Heart right ventricle (tissue), 16 donors: Measurements from ENCODE around the gene TP53TG5. TPM values are rescaled to one million over a fixed set of nuclear protein-coding genes. Genes with fewer than 3 reads are reported as not detected.

Experiments
- ATAC-seq, 8 donors: fragments of 200-7000 bp; cut with Tn5 transposase; one replicate each; pipeline ENCODE4 v1.9.1; 2020; ENCODE audit warnings: mild to moderate bottlenecking in 8 of 8, moderate library complexity in 8 of 8, moderate number of reproducible peaks in 1 of 8
- DNase-seq, 2 donors: peaks; one replicate each; pipeline ENCODE4 v3.0.0-alpha.2; 2020
- H3K27ac ChIP-seq, 10 donors: fragments of 200-600 bp; sonication (generic) in 2 of 10; one replicate each; pipeline versions ENCODE4 v1.5.0 to v1.8.0; 2020 to 2022; ENCODE audit warnings: mild to moderate bottlenecking in 3 of 10
- H3K27me3 ChIP-seq, 7 donors: fragments of 200-600 bp; one replicate each; pipeline ENCODE4 v1.8.0; 2021 to 2022; ENCODE audit warnings: mild to moderate bottlenecking in 2 of 7
- H3K36me3 ChIP-seq, 9 donors: fragments of 200-600 bp; sonication (generic) in 1 of 9; one replicate each; pipeline versions ENCODE4 v1.5.0 to v1.8.0; 2020 to 2022; ENCODE audit warnings: mild to moderate bottlenecking in 2 of 9
- H3K4me1 ChIP-seq, 9 donors: fragments of 200-600 bp; sonication (generic) in 1 of 9; one replicate each; pipeline versions ENCODE4 v1.5.0 to v1.8.0; 2020 to 2022; ENCODE audit warnings: mild to moderate bottlenecking in 4 of 9
- H3K4me3 ChIP-seq, 10 donors: fragments of 200-600 bp; sonication (generic) in 2 of 10; one replicate each; pipeline versions ENCODE4 v1.5.0 to v1.8.0; 2020 to 2022; ENCODE audit warnings: mild to moderate bottlenecking in 7 of 10, moderate library complexity in 2 of 10
- H3K9me3 ChIP-seq, 11 donors: fragments of 200-600 bp in 10 of 11; sonication (generic) in 2 of 11; one replicate each; pipeline versions ENCODE4 v1.5.0 to v1.8.0; 2013 to 2022; ENCODE audit warnings: mild to moderate bottlenecking in 2 of 11, control low read depth in 1 of 11, moderate library complexity in 1 of 11
- CTCF ChIP-seq, 9 donors: fragments of 200-600 bp; sonication (generic) in 2 of 9; IDR thresholded peaks; one replicate each; pipeline versions ENCODE4 v1.5.0 to v1.8.0; 2021 to 2022; ENCODE audit warnings: antibody characterized with exemption in 9 of 9, mild to moderate bottlenecking in 5 of 9, moderate library complexity in 1 of 9
- WGBS, 2 donors: extraction: QIAGEN DNeasy Blood & Tissue Kit; methylation state at CpG; one replicate each; pipeline ENCODE4 v1.1.7; 2013; ENCODE audit warnings: inconsistent platforms in 1 of 2; 5-methylcytosine and 5-hydroxymethylcytosine counted together
- intact Hi-C, 10 donors: fragments of 100-400 bp; cut with DNase I; formaldehyde crosslinking; loops; one replicate each; pipeline versions ENCODE4 v1.11.1 to v1.14.2; 2022
- long read RNA-seq, 3 donors: library from polyadenylated mRNA; unstranded; transcript quantifications; one replicate each; pipeline ENCODE4 v2.0.0, GENCODE V29; 2020 to 2021
- polyA plus RNA-seq, 2 donors: library from polyadenylated mRNA; stranded (reverse); fragments of 200-250 nt; gene quantifications; one replicate each; pipeline ENCODE4 v1.2.3, GENCODE V29; 2013
- total RNA-seq, 10 donors: library from RNA; stranded (reverse); fragmentation: NEBNext Ultra II Directional in 3 of 10; extraction: Animal tissue kit (Norgen Biotek cat#: 25700) in 3 of 10; gene quantifications; one replicate each; pipeline versions ENCODE4 v1.2.1 to v1.2.4, GENCODE V29; 2021 to 2023
- donor health status: Arrhythmogenic right ventricular cardiomyopathy.
- donor health status: ischemic (EF 13 %, LVEDD 7.1; RV severe dilation, severe dysfunction).
- donor health status: healthy with polysubstance abuse.
- donor health status: DM: no; HTN: yes; CAD: no.
- donor health status: DM: no; HTN: no; CAD: no.
- donor health status: ischemic (EF 25% LVEDD 6.9; RV normal size, moderate dysfunction).
- donor health status: ischemic (EF 25% LVEDD 5.7; RV mildly dilated, moderate dysfunction).
- donor health status: healthy.
- donor health status: DM: yes; HTN: yes; CAD: no.
- donor health status: Ischemic cardiomyopathy.
- donor health status: ischemic (EF 35%, LVEDD 5.7; RV mildly dilated, moderate dysfunction).
- donor health status: nonischemic (EF 11% LVEDD 7.7; RV severe dilation, severe dysfunction).
- donor health status: DM: yes; HTN: yes; CAD: no.
- donor health status: PGD.
- donor health status: ischemic (EF 29% LVEDD 5.4; RV normal size, mild dysfunction).
- donor health status: nonischemic (EF 23%, LVEDD 6.1; RV moderate dilation, normal function).

TP53TG5 gene
- 1 to 10 TPM in 8 of 10 donors, under 1 TPM in 2; 0.59 to 2.4 (median 1.3) TPM for total RNA-seq
- 1 to 10 TPM in 1 of 2 donors, under 1 TPM in 1; 0.43 to 1.1 TPM for polyA plus RNA-seq
- long read RNA-seq, donor 1, partial matches to known transcripts: 0 of 2 reads
- long read RNA-seq, donor 1, other reads (novel, unspliced or antisense): 2 of 2 reads
- long read RNA-seq, donor 2, partial matches to known transcripts: 0 of 5 reads
- long read RNA-seq, donor 2, other reads (novel, unspliced or antisense): 5 of 5 reads
- long read RNA-seq, donor 3, partial matches to known transcripts: 0 of 2 reads
- long read RNA-seq, donor 3, other reads (novel, unspliced or antisense): 2 of 2 reads

DNA sequence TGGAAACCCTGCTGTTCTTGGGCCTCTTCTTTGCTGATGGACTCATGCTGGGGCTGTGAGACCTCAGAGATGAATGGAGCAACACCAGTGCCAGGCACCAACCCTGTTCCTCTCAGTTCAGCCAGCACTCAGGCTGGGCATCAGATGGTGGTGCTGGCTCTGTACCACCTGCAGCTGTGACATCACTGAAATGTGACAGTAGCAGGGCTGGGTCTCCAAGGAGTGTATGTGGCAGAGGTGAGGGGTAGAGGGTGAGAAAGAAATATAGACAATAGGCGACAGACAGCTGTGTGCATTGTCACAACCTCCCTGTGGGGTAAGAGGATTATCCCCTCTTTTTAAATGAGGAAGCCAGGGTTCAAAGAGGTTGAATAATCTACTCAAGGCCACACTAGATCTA is at the start of gene TP53TG5:
Gene TP53TG5, minus strand, starts transcription at position 135 of the 400 bp plus-strand sequence. Its CDS starts 89 bp downstream, at position 46.
- WGBS, 2 donors: 89 to 91% methylated on average over 1 of the region's 1 CpG

GRCh38 chr20:45427236-45428149 is 49.4 kb upstream of the TP53TG5 start:
- Histone ChIP-seq H3K4me1 (peaks cover 0 to 16% (median 6%) of the 10 kb centered on the region in 9 donors), H3K36me3 (peaks cover 0 to 51% (median 24%) of the 10 kb centered on the region in 9 donors), H3K27ac (no peak overlapping the region), H3K27me3 (no peaks in the 10 kb centered on the region), H3K4me3 (no peak overlapping the region), H3K9me3 (no peaks in the 10 kb centered on the region)
- intact Hi-C loops: no loop called here
- no peak for DNase-seq
- no peak for TF ChIP-seq CTCF (IDR thresholded peaks at IDR 0.05)
- 49 to 61% methylated on average over 14 of the region's 14 CpGs for WGBS, 2 donors
- peak in 7 of 8 donors; percentile 22 to 74 (median 40) for ATAC-seq

More for the DNA sequence above, at the start of gene TP53TG5:
- Histone ChIP-seq H3K9me3 (no peaks in the 10 kb centered on the region), H3K36me3 (peaks cover 0 to 3% (median 0%) of the 10 kb centered on the region in 9 donors), H3K4me1 (peaks cover 0 to 10% (median 5%) of the 10 kb centered on the region in 9 donors), H3K4me3 (no peak within 1 kb of the TSS), H3K27me3 (no peaks in the 10 kb centered on the region), H3K27ac (no peak within 1 kb of the TSS)
- TF ChIP-seq CTCF (IDR thresholded peaks at IDR 0.05): no peak
- ATAC-seq (no peak), DNase-seq (no peak)
- intact Hi-C loops: no loop called here

- WGBS, 2 donors: 88 to 90% methylated on average over 5 of the region's 5 CpGs
- H3K9me3 ChIP-seq: no peaks in the 10 kb centered on the region
- H3K4me1 ChIP-seq: peaks cover 0 to 16% (median 5%) of the 10 kb centered on the region in 9 donors
- no peak for DNase-seq
- intact Hi-C loops: no loop called here
- H3K27me3 ChIP-seq: no peaks in the 10 kb centered on the region
- H3K4me3 ChIP-seq: no peak overlapping the region
- TF ChIP-seq CTCF (IDR thresholded peaks at IDR 0.05): no peak
- H3K36me3 ChIP-seq: peaks cover 0 to 61% (median 35%) of the 10 kb centered on the region in 9 donors
- peak in 6 of 8 donors; percentile 8 to 46 (median 27) for ATAC-seq
- no peak overlapping the region for H3K27ac ChIP-seq
These were observed 48.3 kb upstream of the TP53TG5 start for GRCh38 chr20:45426320-45427016.

DNA sequence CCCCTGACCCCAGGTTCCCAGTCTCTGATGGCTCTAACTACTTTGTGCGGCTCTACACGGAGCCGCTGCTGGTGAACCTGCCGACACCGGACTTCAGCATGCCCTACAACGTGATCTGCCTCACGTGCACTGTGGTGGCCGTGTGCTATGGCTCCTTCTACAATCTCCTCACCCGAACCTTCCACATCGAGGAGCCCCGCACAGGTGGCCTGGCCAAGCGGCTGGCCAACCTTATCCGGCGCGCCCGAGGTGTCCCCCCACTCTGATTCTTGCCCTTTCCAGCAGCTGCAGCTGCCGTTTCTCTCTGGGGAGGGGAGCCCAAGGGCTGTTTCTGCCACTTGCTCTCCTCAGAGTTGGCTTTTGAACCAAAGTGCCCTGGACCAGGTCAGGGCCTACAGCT is 47.4 kb upstream of the TP53TG5 start:
- peaks cover 0 to 70% (median 44%) of the 10 kb centered on the region in 9 donors for H3K36me3 ChIP-seq

More for the DNA sequence above, 47.4 kb upstream of the TP53TG5 start:
- TF ChIP-seq CTCF (IDR thresholded peaks at IDR 0.05): no peak
- Histone ChIP-seq H3K27me3 (no peaks in the 10 kb centered on the region), H3K27ac (no peak overlapping the region), H3K9me3 (no peaks in the 10 kb centered on the region), H3K4me3 (no peak overlapping the region), H3K4me1 (peaks cover 0 to 19% (median 6%) of the 10 kb centered on the region in 9 donors)
- WGBS, 2 donors: 95 to 96% methylated on average over 17 of the region's 17 CpGs
- intact Hi-C loops: no loop called here
- no peak for DNase-seq
- no peak for ATAC-seq
